Endodermal cell (in vitro differentiated cells): ENCODE results near the gene MAP2K3. TPM values are rescaled to one million over a fixed set of nuclear protein-coding genes. Genes with fewer than 3 reads are reported as not detected.

Source experiments
- DNase-seq: peaks from one replicate; pipeline ENCODE4 v3.0.0-alpha.2; 2017
- H3K27ac ChIP-seq: 2 replicates; pipeline ENCODE4 v1.5.1; 2013; ENCODE audit warnings: mild to moderate bottlenecking, low read depth, low read length, moderate library complexity
- H3K27me3 ChIP-seq: 2 replicates; pipeline ENCODE4 v1.6.1; 2013; ENCODE audit warnings: mild to moderate bottlenecking, low read length, moderate library complexity; ENCODE audit not compliant: insufficient read depth, control insufficient read depth, poor library complexity, severe bottlenecking
- H3K36me3 ChIP-seq: 2 replicates; pipeline ENCODE4 v1.7.0; 2013; ENCODE audit warnings: mild to moderate bottlenecking, low read length, moderate library complexity; ENCODE audit not compliant: control insufficient read depth, insufficient read depth
- H3K4me1 ChIP-seq: one replicate; pipeline ENCODE4 v1.7.0; 2013; ENCODE audit warnings: low read length; ENCODE audit not compliant: control insufficient read depth, insufficient read depth
- H3K4me3 ChIP-seq: 2 replicates; pipeline ENCODE4 v1.5.1; 2013; ENCODE audit warnings: mild to moderate bottlenecking, low read length, moderate library complexity
- H3K9ac ChIP-seq: 2 replicates; pipeline ENCODE4 v1.6.1; 2013; ENCODE audit warnings: mild to moderate bottlenecking, low read length, moderate library complexity; ENCODE audit not compliant: poor library complexity, severe bottlenecking; ENCODE audit errors: extremely low read depth
- H3K9me3 ChIP-seq: 2 replicates; pipeline ENCODE4 v1.6.1; 2013; ENCODE audit warnings: mild to moderate bottlenecking, low read length, moderate library complexity; ENCODE audit not compliant: control insufficient read depth
- H3K27ac Mint-ChIP-seq: 2 replicates; pipeline ENCODE4 v1.8.0; 2020; ENCODE audit warnings: mixed read lengths
- H3K27me3 Mint-ChIP-seq: 2 replicates; pipeline ENCODE4 v1.8.0; 2021; ENCODE audit warnings: mild to moderate bottlenecking, mixed read lengths; ENCODE audit not compliant: insufficient read depth
- H3K36me3 Mint-ChIP-seq: 2 replicates; pipeline ENCODE4 v1.8.0; 2020; ENCODE audit warnings: low read depth, mixed read lengths
- H3K4me1 Mint-ChIP-seq: 2 replicates; pipeline ENCODE4 v1.8.0; 2020; ENCODE audit warnings: mixed read lengths
- H3K4me3 Mint-ChIP-seq: 2 replicates; pipeline ENCODE4 v1.8.0; 2020; ENCODE audit warnings: mild to moderate bottlenecking, moderate library complexity, mixed read lengths
- H3K9me3 Mint-ChIP-seq: 2 replicates; pipeline ENCODE4 v1.8.0; 2020; ENCODE audit warnings: mild to moderate bottlenecking, mixed read lengths
- CTCF ChIP-seq: fragments of 200-600 bp; sonication (generic); conservative IDR thresholded peaks from 2 replicates; pipeline ENCODE4 v1.5.0; 2021; ENCODE audit warnings: antibody characterized with exemption, mild to moderate bottlenecking
- WGBS, 2 experiments: methylation state at CpG; one replicate each; pipeline versions ENCODE4 v1.1.5 to v1.1.7; 2013; ENCODE audit warnings: missing lambda C conversion rate in 2 of 2, mixed read lengths in 1 of 2; ENCODE audit not compliant: insufficient coverage in 1 of 2, insufficient read length in 1 of 2; 5-methylcytosine and 5-hydroxymethylcytosine counted together
- total RNA-seq, 2 donors: library from RNA; stranded (reverse); fragmentation: NEBNext Ultra II Directional in 1 of 2; extraction: Animal tissue kit (Norgen Biotek cat#: 25700) in 1 of 2; gene quantifications; 2 replicates in 1 of 2; 3 replicates in 1 of 2; pipeline ENCODE4 v1.2.1, GENCODE V29; 2021

Gene MAP2K3
- total RNA-seq, 2 donors from 2014 or later: 31.6 to 37.6 TPM

GRCh38 chr17:21360048-21360447 is 75.5 kb downstream of the MAP2K3 start:
- Mint-ChIP-seq H3K4me1 (peaks cover 34% of the 10 kb centered on the region), H3K27ac (no peak overlapping the region), H3K4me3 (no peak overlapping the region), H3K27me3 (peaks cover 37% of the 10 kb centered on the region), H3K9me3 (no peaks in the 10 kb centered on the region), H3K36me3 (no peaks in the 10 kb centered on the region)
- Histone ChIP-seq H3K9ac (no peak overlapping the region), H3K27me3 (no peaks in the 10 kb centered on the region), H3K9me3 (no peaks in the 10 kb centered on the region), H3K36me3 (no peaks in the 10 kb centered on the region), H3K4me1 (peaks cover 20% of the 10 kb centered on the region), H3K4me3 (no peak overlapping the region), H3K27ac (no peak overlapping the region)
- 20 to 29% methylated on average over 7 of the region's 7 CpGs for WGBS, 2 experiments
- no peak for TF ChIP-seq CTCF
- DNase-seq: peak; percentile 83

- no peaks in the 10 kb centered on the region for H3K36me3 Mint-ChIP-seq
- peak overlapping the region; percentile 11 for H3K9ac ChIP-seq
- peaks cover 31% of the 10 kb centered on the region for H3K27me3 Mint-ChIP-seq
- H3K9me3 ChIP-seq: no peaks in the 10 kb centered on the region
- H3K4me1 Mint-ChIP-seq: peaks cover 34% of the 10 kb centered on the region
- no peak overlapping the region for H3K27ac Mint-ChIP-seq
- H3K36me3 ChIP-seq: no peaks in the 10 kb centered on the region
- H3K27ac ChIP-seq: no peak overlapping the region
- H3K4me3 Mint-ChIP-seq: no peak overlapping the region
- H3K9me3 Mint-ChIP-seq: no peaks in the 10 kb centered on the region
- H3K4me3 ChIP-seq: no peak overlapping the region
- TF ChIP-seq CTCF: no peak
- peaks cover 20% of the 10 kb centered on the region for H3K4me1 ChIP-seq
- 68 to 75% methylated on average over 2 to 5 of the region's 5 CpGs for WGBS, 2 experiments
- no peak for DNase-seq
- no peaks in the 10 kb centered on the region for H3K27me3 ChIP-seq
These were observed 76.7 kb downstream of the MAP2K3 start for GRCh38 chr17:21361020-21361809.

- H3K27ac Mint-ChIP-seq: no peak overlapping the region
- H3K4me1 Mint-ChIP-seq: peaks cover 29% of the 10 kb centered on the region
- H3K36me3 ChIP-seq: no peaks in the 10 kb centered on the region
These were observed 77.9 kb downstream of the MAP2K3 start for GRCh38 chr17:21362331-21362931.

More at GRCh38 chr17:21362331-21362931, 77.9 kb downstream of the MAP2K3 start:
- DNase-seq: no peak
- Mint-ChIP-seq H3K36me3 (no peaks in the 10 kb centered on the region), H3K4me3 (no peak overlapping the region), H3K27me3 (peaks cover 23% of the 10 kb centered on the region), H3K9me3 (no peaks in the 10 kb centered on the region)
- H3K27me3 ChIP-seq: no peaks in the 10 kb centered on the region
- H3K27ac ChIP-seq: no peak overlapping the region
- TF ChIP-seq CTCF: no peak
- no peak overlapping the region for H3K4me3 ChIP-seq
- H3K9me3 ChIP-seq: no peaks in the 10 kb centered on the region
- H3K4me1 ChIP-seq: peaks cover 20% of the 10 kb centered on the region
- no peak overlapping the region for H3K9ac ChIP-seq
